Endothelial cell of umbilical vein (primary cell): Measurements from ENCODE around the gene SRSF3. TPM values are rescaled to one million over a fixed set of nuclear protein-coding genes. Genes with fewer than 3 reads are reported as not detected.

Experiments used
- BruUV-seq: library from RNA; stranded (reverse); fragments of 400-500 nt; replicated peaks from 2 replicates; lab custom pipeline; 2021; lab: Mats Ljungman, UMichigan
- CTCF ChIA-PET: fragments of 300-600, 350-600 bp; sonication (Branson Sonifier 250); formaldehyde crosslinking; loops from one replicate; lab custom pipeline; 2021; ENCODE audit warnings: antibody characterized with exemption, inconsistent platforms; lab: Charles Lee
- POLR2A ChIA-PET: fragments of 300-600, 350-600 bp; sonication (Branson Sonifier 250); formaldehyde crosslinking; loops from one replicate; lab custom pipeline; 2021; ENCODE audit warnings: antibody characterized with exemption, inconsistent platforms; lab: Charles Lee
- DNase-seq: peaks from one replicate; pipeline ENCODE4 v3.0.0-alpha.2; 2011; ENCODE audit warnings: low read depth, low spot score
- FAIRE-seq: peaks from 2 replicates; lab custom pipeline; 2011; peaks lifted over from hg19 to GRCh38; lab: Jason Lieb, UNC
- H2AFZ ChIP-seq: 2 replicates; pipeline ENCODE4 v1.6.0; 2012; ENCODE audit warnings: low read depth, low read length, control low read depth, inconsistent platforms
- H3K27ac ChIP-seq: 2 replicates; pipeline ENCODE4 v1.5.1; 2011; ENCODE audit warnings: low read depth, mild to moderate bottlenecking, control low read depth, low read length, moderate library complexity; ENCODE audit not compliant: insufficient read depth
- H3K27me3 ChIP-seq, 2 experiments: 2 replicates each; pipeline versions ENCODE4 v1.6.0 to v1.6.1; 2011; ENCODE audit warnings: low read length in 2 of 2, mixed read lengths in 1 of 2; ENCODE audit not compliant: control insufficient read depth in 2 of 2, insufficient read depth in 2 of 2
- H3K36me3 ChIP-seq, 2 experiments: 2 replicates in 1 of 2; 3 replicates in 1 of 2; pipeline ENCODE4 v1.5.1; 2011; ENCODE audit warnings: low read length in 2 of 2, mild to moderate bottlenecking in 1 of 2, moderate library complexity in 1 of 2; ENCODE audit not compliant: control insufficient read depth in 2 of 2, insufficient read depth in 2 of 2; ENCODE audit errors: extremely low read depth in 1 of 2
- H3K4me1 ChIP-seq: 3 replicates; pipeline ENCODE4 v1.5.1; 2011; ENCODE audit warnings: mild to moderate bottlenecking, low read length; ENCODE audit not compliant: control insufficient read depth, insufficient read depth; ENCODE audit errors: extremely low read depth
- H3K4me2 ChIP-seq: 2 replicates; pipeline ENCODE4 v1.6.1; 2011; ENCODE audit warnings: low read length, control low read depth, mixed read lengths; ENCODE audit not compliant: insufficient read depth
- H3K4me3 ChIP-seq, 3 experiments: fragments of 200-600 bp in 1 of 3; sonication (generic), shearing (Covaris generic) in 1 of 3; replicated peaks in 1 of 3; 2 replicates each; pipeline ENCODE4 v1.5.1; 2011 to 2016; ENCODE audit warnings: control low read depth in 3 of 3, low read length in 3 of 3, mild to moderate bottlenecking in 2 of 3, inconsistent platforms in 1 of 3, low read depth in 1 of 3, moderate library complexity in 1 of 3; ENCODE audit not compliant: insufficient read depth in 1 of 3
- H3K79me2 ChIP-seq: 2 replicates; pipeline ENCODE4 v1.6.0; 2012; ENCODE audit warnings: low read length, inconsistent platforms; ENCODE audit not compliant: control insufficient read depth, insufficient read depth
- H3K9ac ChIP-seq: replicated peaks from 2 replicates; pipeline ENCODE3; 2011; ENCODE audit warnings: low read length, control low read depth; ENCODE audit not compliant: insufficient read depth; ENCODE audit errors: extremely low read depth
- H3K9me1 ChIP-seq: replicated peaks from 3 replicates; pipeline ENCODE4 v1.6.0; 2011; ENCODE audit warnings: mild to moderate bottlenecking, low read length; ENCODE audit not compliant: control insufficient read depth, insufficient read depth; ENCODE audit errors: extremely low read depth
- H3K9me3 ChIP-seq: replicated peaks from 2 replicates; pipeline ENCODE4 v1.5.1; 2012; ENCODE audit warnings: low read length, inconsistent platforms; ENCODE audit not compliant: control insufficient read depth, insufficient read depth
- H4K20me1 ChIP-seq: replicated peaks from 2 replicates; pipeline ENCODE3; 2011; ENCODE audit warnings: mild to moderate bottlenecking, low read length; ENCODE audit not compliant: control insufficient read depth, insufficient read depth; ENCODE audit errors: extremely low read depth
- EZH2 ChIP-seq: IDR thresholded peaks from 2 replicates; pipeline ENCODE4 v1.6.1; 2012; ENCODE audit warnings: borderline replicate concordance, low read depth, mild to moderate bottlenecking, moderate library complexity, low read length, inconsistent platforms; ENCODE audit not compliant: severe bottlenecking
- FOS ChIP-seq: IDR thresholded peaks from 2 replicates; pipeline ENCODE4 v1.6.1; 2011; ENCODE audit warnings: mild to moderate bottlenecking, low read length, moderate library complexity, borderline replicate concordance; ENCODE audit not compliant: insufficient read depth
- GATA2 ChIP-seq: IDR thresholded peaks from 2 replicates; pipeline ENCODE4 v1.7.0; 2011; ENCODE audit warnings: low read depth, mild to moderate bottlenecking, moderate library complexity, mixed read lengths, low read length; ENCODE audit not compliant: insufficient read length, insufficient read depth
- JUN ChIP-seq: IDR thresholded peaks from 2 replicates; pipeline ENCODE4 v1.6.1; 2011; ENCODE audit warnings: borderline replicate concordance, low read depth; ENCODE audit not compliant: insufficient read length, insufficient read depth
- MYC ChIP-seq: IDR thresholded peaks from one replicate; pipeline ENCODE4 v1.6.1; 2011; ENCODE audit warnings: mild to moderate bottlenecking, low read depth, low read length
- POLR2A ChIP-seq: IDR thresholded peaks from 2 replicates; pipeline ENCODE4 v1.6.1; 2012; ENCODE audit warnings: low read depth, mild to moderate bottlenecking, control low read depth, low read length
- POLR2AphosphoS5 ChIP-seq: IDR thresholded peaks from 2 replicates; pipeline ENCODE4 v1.6.1; 2012; ENCODE audit warnings: low read depth, mild to moderate bottlenecking, control low read depth, low read length, moderate library complexity; ENCODE audit not compliant: insufficient read depth
- dilution Hi-C: fragments of 300-500 bp; cut with MboI; formaldehyde crosslinking; loops from one replicate; pipeline ENCODE4 v1.15.0; 2019; ENCODE audit warnings: low sequenced_read_pairs; ENCODE audit not compliant: extremely low pct_ligation_motif_present
- intact Hi-C: fragments of 100-400 bp; cut with micrococcal nuclease; formaldehyde crosslinking; loops from one replicate; pipeline ENCODE4 v1.10.0; 2022
- polyA plus RNA-seq, 4 experiments: library from polyadenylated mRNA; depleted of rRNA in 3 of 4; stranded (reverse) in 3 of 4; unstranded in 1 of 4; fragments of >200 nt; gene quantifications; 2 replicates each; pipeline versions ENCODE4 v1.2.1 to v1.2.3, GENCODE V29; 2011 to 2012; ENCODE audit warnings: missing spikeins in 1 of 4
- total RNA-seq: library from RNA; stranded (reverse); gene quantifications from 2 replicates; pipeline ENCODE4 v1.2.3, GENCODE V29; 2021
- TF ChIP-seq, protein P1 (sequence below), 2 donors: IDR thresholded peaks; 1 replicate in 1 of 2; 2 replicates in 1 of 2; pipeline ENCODE4 v1.5.1; 2011; ENCODE audit warnings: low read length in 2 of 2, mild to moderate bottlenecking in 2 of 2, moderate library complexity in 2 of 2, control low read depth in 1 of 2, inconsistent platforms in 1 of 2, low read depth in 1 of 2; ENCODE audit not compliant: insufficient read depth in 1 of 2; ENCODE audit errors: extremely low read depth in 1 of 2
- TF ChIP-seq, protein P2 (sequence below): IDR thresholded peaks from 2 replicates; pipeline ENCODE4 v1.6.1; 2011; ENCODE audit not compliant: insufficient read depth, insufficient read length

SRSF3 gene
- total and polyA plus RNA-seq, 2 donors (not counting 3 experiments of a cell fraction or from before 2014, with no cell fraction given), result 317 to 393 TPM

DNA sequence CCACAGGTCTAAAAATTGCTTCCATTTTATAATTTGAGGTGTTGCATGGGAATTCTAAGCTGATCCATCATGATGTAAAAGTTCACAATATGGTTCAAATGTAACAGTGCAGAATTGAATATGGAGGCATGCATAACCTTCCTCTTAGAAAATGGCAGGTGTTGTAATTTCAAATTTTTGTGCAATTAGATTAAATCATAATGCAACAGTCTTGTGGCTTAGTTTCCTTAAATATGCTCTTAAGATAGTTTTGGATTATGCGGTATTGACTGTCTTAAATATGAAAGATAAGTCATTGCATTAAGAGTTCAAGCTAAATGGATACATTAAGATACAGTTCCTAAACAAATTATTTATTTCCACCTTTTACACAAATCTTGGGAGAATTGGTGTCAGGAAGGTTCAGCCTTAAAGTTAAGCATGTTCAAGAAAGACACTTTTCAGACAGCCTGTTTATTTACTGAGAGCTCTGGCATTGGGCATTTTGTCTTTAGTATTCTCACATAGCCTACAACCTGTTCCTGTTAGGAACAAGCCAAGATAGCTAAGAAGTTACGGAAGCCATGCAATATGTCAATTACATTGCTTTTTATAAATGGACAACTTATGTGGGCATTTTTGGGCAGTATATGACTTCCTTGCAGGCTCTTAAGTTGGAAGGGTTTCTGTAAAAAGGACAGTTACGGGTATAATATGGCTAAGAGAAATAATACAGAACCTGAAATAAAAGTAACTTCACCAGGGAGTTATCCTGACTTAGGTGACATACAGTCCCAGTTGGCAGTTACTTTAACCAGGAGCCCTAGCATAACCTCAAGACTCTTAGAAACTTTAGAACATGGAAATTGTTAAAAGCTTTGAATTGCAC is 9.3 kb downstream of the SRSF3 start:
- BruUV-seq, result no TSS peak
- Histone ChIP-seq H3K4me3 (no peak overlapping the region), H3K27me3 (no peaks in the 10 kb centered on the region), H2AFZ (no peak overlapping the region), H3K9me3 (no peaks in the 10 kb centered on the region), H4K20me1 (peaks cover 35% of the 10 kb centered on the region), H3K9ac (no peak overlapping the region), H3K79me2 (peaks cover 84% of the 10 kb centered on the region), H3K4me1 (peaks cover 16% of the 10 kb centered on the region), H3K27ac (no peak overlapping the region), H3K9me1 (no peaks in the 10 kb centered on the region), H3K36me3 (peaks cover 60 to 81% of the 10 kb centered on the region in 2 experiments), H3K4me2 (no peak overlapping the region)
- CTCF ChIA-PET, result interaction anchor here (0.9 kb wide), 1 partner anchor 121 kb away, joined by 4 read pairs; no protein-coding TSS in a partner anchor
- DNase-seq, result no peak
- dilution Hi-C loops (no loop called here), intact Hi-C loops (no loop called here)
- no peak for FAIRE-seq
- POLR2A ChIA-PET, result interaction anchor here (0.5 kb wide), 1 partner anchor 638 kb away, joined by 7 read pairs; no protein-coding TSS in a partner anchor
- TF ChIP-seq EZH2 (no peak), MYC (no peak), JUN (no peak), GATA2 (no peak), POLR2A (no peak), POLR2AphosphoS5 (no peak), FOS (no peak)
- TF ChIP-seq, protein P1, sequence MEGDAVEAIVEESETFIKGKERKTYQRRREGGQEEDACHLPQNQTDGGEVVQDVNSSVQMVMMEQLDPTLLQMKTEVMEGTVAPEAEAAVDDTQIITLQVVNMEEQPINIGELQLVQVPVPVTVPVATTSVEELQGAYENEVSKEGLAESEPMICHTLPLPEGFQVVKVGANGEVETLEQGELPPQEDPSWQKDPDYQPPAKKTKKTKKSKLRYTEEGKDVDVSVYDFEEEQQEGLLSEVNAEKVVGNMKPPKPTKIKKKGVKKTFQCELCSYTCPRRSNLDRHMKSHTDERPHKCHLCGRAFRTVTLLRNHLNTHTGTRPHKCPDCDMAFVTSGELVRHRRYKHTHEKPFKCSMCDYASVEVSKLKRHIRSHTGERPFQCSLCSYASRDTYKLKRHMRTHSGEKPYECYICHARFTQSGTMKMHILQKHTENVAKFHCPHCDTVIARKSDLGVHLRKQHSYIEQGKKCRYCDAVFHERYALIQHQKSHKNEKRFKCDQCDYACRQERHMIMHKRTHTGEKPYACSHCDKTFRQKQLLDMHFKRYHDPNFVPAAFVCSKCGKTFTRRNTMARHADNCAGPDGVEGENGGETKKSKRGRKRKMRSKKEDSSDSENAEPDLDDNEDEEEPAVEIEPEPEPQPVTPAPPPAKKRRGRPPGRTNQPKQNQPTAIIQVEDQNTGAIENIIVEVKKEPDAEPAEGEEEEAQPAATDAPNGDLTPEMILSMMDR (IDR thresholded peaks at IDR 0.05; ENCODE audit: extremely low read depth in 1 of 2, insufficient read depth in 1 of 2, low read depth in 1 of 2, low read length in 2 of 2), result no peak
- TF ChIP-seq, protein P2, sequence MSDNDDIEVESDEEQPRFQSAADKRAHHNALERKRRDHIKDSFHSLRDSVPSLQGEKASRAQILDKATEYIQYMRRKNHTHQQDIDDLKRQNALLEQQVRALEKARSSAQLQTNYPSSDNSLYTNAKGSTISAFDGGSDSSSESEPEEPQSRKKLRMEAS, result no peak
